Measurements from ENCODE around the gene PIEZO2. TPM values are rescaled to one million over a fixed set of nuclear protein-coding genes. Genes with fewer than 3 reads are reported as not detected.
A peak's percentile ranks its signal among the peaks of the same experiment; 100 is the strongest.

PIEZO2 gene
- total RNA-seq, 1 experiment from 2014 or later = 5.5 TPM

DNA sequence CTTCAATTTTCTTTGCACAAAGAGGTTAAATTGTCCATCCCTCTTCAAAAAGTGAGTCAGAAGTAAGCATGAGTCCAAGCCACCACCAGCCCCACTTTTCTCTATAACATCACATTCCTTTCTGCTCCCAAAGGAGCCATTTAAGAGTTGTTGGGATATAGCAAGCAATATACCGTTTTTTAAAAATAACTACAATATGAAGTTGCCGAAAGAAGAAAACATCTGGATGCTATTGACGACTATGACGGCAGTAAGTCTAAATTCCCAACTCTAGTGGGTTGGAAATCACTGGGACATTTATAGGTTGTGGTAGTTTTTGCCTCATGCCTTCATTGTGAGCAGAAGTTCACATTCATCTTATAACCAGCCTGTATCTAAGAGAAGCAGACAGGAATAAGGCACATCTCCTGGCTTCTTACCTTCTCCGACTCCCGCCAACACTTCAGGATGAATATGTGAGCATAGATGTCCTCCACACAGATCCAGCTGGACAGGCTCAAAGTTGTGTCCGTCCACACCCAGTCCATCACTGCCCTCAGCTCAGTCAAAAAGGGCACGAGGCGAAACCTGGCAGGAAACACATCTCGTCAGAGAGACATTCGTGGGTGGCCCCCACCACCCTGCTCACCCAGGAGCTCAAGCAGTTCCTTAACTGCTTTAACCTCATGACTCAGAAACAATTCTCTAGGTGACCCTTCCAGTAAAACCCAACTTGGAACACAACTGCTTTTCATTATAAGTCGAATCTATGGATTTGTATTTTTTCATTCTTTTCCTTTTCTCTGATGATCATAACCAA lies 459.9 kb downstream of the PIEZO2 start:
- H3K4me3 ChIP-seq = no peak overlapping the region
- H3K27me3 ChIP-seq (replicated peaks) = no peaks in the 10 kb centered on the region
- peak; percentile 27 to 55 for DNase-seq (ENCODE audit: low read depth in 1 of 2, low spot score in 2 of 2)

DNA sequence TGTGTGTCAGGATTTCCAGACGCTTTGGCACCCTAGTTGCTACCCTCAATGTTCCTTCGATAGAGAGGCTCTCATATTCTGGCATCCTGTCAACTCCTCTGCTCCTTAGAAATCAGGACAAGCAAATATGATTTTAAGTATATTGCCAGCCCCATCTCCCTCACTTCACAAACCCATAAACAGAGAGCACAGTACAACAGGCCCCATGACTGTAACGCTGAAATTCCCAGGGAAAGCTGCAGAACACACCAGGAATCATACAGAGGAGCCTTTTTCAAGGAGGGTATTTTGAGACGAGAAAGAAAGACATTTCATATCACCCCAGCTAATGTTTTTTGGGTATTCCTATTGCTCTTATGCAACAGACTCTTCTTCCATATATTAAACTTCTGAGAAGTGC lies 460.6 kb downstream of the PIEZO2 start:
- DNase-seq (ENCODE audit: low read depth in 1 of 2, low spot score in 2 of 2) = no peak
- Histone ChIP-seq H3K27me3 (replicated peaks) (no peaks in the 10 kb centered on the region), H3K27ac (no peak overlapping the region), H3K4me1 (replicated peaks) (peaks cover 14% of the 10 kb centered on the region), H3K36me3 (no peaks in the 10 kb centered on the region), H3K9me3 (replicated peaks) (no peaks in the 10 kb centered on the region), H3K4me3 (no peak overlapping the region)

More for the DNA sequence above, 459.9 kb downstream of the PIEZO2 start:
- Histone ChIP-seq H3K9me3 (replicated peaks) (no peaks in the 10 kb centered on the region), H3K36me3 (no peaks in the 10 kb centered on the region), H3K27ac (peak overlapping the region; percentile 22; the same call in 1 of the 2 replicates), H3K4me1 (replicated peaks) (peaks cover 14% of the 10 kb centered on the region)

DNA sequence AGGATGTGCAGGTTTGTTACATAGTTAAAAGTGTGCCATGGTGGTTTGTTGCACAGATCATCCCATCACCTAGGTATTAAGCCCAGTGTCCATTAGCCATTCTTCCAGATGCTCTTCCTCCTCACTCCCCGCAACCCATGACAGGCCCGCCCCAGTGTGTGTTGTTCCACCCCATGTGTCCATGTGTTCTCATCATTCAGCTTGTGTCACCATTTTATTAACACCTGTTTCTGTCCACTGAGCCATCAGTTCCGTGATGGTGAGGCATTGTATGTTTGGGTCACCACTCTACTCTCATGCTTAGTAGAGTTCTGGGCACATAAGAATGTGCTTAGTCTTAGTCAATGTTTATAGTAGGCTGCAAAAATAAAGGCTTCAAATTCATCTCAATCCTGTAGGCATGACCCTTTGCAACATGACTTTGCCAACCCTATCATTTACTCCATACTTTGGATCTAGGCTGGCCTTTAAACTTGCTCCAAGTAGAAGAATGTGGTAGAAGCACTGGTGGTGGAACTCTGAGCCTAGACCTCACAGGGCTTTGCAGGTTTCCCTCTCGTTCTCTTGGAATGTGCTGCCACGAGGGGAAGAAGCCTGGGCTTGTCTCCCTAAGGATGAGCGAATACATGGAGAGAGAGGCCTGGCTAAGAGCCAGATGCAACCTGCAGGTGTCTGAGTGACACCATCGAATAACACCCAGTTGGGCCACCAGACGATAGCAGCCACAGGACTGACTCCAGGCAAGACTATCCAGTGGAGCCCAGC lies 462.0 kb downstream of the PIEZO2 start:
- H3K4me1 ChIP-seq (replicated peaks) = peaks cover 14% of the 10 kb centered on the region
- DNase-seq (ENCODE audit: low read depth in 1 of 2, low spot score in 2 of 2) = no peak

DNA sequence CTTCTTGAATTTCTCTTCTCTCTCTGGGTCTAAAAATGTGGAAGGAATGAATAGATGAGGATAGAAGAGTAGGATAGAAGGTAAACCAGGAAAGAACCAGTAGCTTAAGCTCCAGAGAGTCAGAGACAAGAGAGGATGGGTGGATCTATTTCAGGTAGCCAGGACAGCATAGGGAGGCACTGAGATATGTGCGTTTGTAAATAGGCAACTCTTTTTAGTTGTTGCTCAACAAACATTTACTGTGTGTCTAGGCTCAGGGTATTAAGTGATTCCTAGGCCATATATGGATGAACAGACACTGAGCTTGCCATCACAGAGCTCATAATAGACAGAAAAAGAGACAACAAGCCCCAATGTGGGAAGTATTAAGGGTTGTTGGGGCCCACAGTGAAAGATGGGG lies 463.1 kb downstream of the PIEZO2 start:
- Histone ChIP-seq H3K27me3 (replicated peaks) (no peaks in the 10 kb centered on the region), H3K36me3 (no peaks in the 10 kb centered on the region), H3K4me3 (no peak overlapping the region), H3K9me3 (replicated peaks) (no peaks in the 10 kb centered on the region), H3K4me1 (replicated peaks) (peaks cover 14% of the 10 kb centered on the region), H3K27ac (no peak overlapping the region)
- no peak for DNase-seq (ENCODE audit: low read depth in 1 of 2, low spot score in 2 of 2)

More for the DNA sequence above, 462.0 kb downstream of the PIEZO2 start:
- Histone ChIP-seq H3K27ac (no peak overlapping the region), H3K36me3 (no peaks in the 10 kb centered on the region), H3K27me3 (replicated peaks) (no peaks in the 10 kb centered on the region), H3K9me3 (replicated peaks) (no peaks in the 10 kb centered on the region), H3K4me3 (no peak overlapping the region)

DNA sequence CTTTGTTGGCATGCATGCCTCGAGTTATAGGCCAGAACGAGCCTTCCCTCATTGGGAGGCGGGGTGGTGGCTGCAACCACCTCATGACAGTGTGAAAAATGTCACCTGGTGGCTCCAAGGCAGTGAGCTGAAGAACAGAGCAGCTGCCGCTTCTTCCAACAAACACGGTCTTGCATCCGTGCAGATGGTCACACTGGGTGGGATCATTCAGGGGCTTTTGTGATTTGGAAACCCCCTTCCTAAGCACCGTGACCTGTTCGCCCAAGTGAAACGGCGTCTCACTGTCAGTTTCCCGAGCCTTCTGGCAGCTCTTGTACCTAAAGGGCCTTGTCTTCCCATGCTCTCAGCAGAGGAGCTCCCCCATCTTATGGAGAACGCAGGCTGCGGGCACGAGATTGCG lies 463.9 kb downstream of the PIEZO2 start:
- no peak overlapping the region for H3K27ac ChIP-seq
- no peak for DNase-seq (ENCODE audit: low read depth in 1 of 2, low spot score in 2 of 2)

DNA sequence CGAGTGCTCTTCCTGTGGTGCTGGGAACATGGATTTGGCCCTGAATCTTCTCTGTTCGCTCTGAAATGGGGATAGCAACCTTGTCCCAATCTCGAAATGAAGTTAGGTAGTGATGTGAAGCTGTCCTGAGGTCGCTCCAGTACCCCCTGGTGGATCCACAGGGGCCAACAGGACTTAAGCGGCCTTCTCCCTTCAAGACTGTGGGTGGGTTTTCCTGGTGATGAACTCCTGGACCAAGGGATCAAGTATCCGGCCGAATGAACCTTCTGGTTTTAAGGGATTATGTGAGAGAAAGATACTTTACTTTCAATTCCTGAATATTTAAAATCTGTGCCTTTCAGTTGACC lies 467.0 kb downstream of the PIEZO2 start:
- no peak for DNase-seq (ENCODE audit: low read depth in 1 of 2, low spot score in 2 of 2)
- no peaks in the 10 kb centered on the region for H3K36me3 ChIP-seq
- H3K4me1 ChIP-seq (replicated peaks) = no peaks in the 10 kb centered on the region; the same call in 1 of the 2 replicates
- H3K4me3 ChIP-seq = no peak overlapping the region
- H3K27me3 ChIP-seq (replicated peaks) = no peaks in the 10 kb centered on the region
- H3K9me3 ChIP-seq (replicated peaks) = no peaks in the 10 kb centered on the region
- no peak overlapping the region for H3K27ac ChIP-seq

More for the DNA sequence above, 463.9 kb downstream of the PIEZO2 start:
- no peaks in the 10 kb centered on the region for H3K27me3 ChIP-seq (replicated peaks)
- H3K4me3 ChIP-seq = no peak overlapping the region
- H3K36me3 ChIP-seq = no peaks in the 10 kb centered on the region
- H3K9me3 ChIP-seq (replicated peaks) = no peaks in the 10 kb centered on the region
- H3K4me1 ChIP-seq (replicated peaks) = peaks cover 14% of the 10 kb centered on the region

DNA sequence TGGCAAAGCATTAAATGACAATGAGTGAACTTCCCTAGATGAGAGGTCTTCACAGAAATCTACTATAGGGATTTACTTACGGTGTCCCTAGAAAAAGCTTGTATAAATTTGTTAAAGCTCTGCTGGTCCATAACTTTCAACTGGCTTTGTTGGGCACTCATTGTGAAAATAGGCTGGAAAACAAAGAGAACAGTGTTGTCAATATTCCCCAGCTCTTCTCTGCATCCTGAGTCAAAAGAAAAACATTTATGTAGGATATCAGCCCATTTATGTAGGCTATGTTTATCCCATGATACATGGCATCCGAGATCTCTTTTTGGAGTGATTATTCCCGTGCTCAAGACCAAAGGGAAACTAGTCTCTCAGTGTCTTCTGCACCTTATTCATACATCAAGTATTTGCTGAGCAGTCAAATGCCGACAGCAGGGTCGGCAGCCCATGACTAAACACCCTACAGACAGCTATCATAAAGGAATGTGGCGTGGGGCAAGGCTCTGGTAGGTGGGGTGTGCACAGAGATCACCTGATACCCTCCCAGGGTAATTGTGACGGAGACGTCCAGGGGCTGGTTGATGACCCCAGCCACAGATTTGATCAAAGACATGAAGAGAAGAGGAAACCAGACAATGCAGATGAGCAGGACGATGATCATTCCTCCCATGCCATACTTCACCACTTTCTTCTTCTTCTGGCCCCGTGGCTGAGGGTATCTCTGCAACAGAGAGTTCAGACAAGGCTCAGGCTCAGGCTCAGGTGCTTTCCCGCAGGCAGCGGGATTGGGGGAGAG lies 467.6 kb downstream of the PIEZO2 start:
- Histone ChIP-seq H3K4me1 (replicated peaks) (no peaks in the 10 kb centered on the region; the same call in 1 of the 2 replicates), H3K27ac (no peak overlapping the region), H3K4me3 (no peak overlapping the region), H3K9me3 (replicated peaks) (no peaks in the 10 kb centered on the region), H3K27me3 (replicated peaks) (no peaks in the 10 kb centered on the region), H3K36me3 (no peaks in the 10 kb centered on the region)
- DNase-seq (ENCODE audit: low read depth in 1 of 2, low spot score in 2 of 2) = no peak

DNA sequence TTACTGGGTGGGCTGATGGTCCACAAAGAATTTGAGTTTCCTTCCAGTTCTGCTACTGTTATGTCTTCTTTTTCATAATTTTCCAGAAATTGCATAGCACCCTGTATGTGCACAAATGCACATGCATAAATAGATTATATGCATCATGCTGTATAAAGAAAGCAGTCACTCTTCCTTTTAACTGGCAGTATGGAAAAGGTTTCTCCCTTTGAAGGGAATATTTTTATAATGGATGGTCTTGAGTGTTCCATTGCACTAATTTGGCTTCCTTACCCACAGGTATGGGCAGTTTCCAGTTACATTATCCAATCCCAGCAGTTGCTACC lies 469.1 kb downstream of the PIEZO2 start:
- Histone ChIP-seq H3K36me3 (no peaks in the 10 kb centered on the region), H3K4me3 (no peak overlapping the region), H3K27ac (no peak overlapping the region), H3K27me3 (replicated peaks) (no peaks in the 10 kb centered on the region), H3K4me1 (replicated peaks) (no peaks in the 10 kb centered on the region; the same call in 1 of the 2 replicates), H3K9me3 (replicated peaks) (no peaks in the 10 kb centered on the region)
- DNase-seq (ENCODE audit: low read depth in 1 of 2, low spot score in 2 of 2) = no peak

DNA sequence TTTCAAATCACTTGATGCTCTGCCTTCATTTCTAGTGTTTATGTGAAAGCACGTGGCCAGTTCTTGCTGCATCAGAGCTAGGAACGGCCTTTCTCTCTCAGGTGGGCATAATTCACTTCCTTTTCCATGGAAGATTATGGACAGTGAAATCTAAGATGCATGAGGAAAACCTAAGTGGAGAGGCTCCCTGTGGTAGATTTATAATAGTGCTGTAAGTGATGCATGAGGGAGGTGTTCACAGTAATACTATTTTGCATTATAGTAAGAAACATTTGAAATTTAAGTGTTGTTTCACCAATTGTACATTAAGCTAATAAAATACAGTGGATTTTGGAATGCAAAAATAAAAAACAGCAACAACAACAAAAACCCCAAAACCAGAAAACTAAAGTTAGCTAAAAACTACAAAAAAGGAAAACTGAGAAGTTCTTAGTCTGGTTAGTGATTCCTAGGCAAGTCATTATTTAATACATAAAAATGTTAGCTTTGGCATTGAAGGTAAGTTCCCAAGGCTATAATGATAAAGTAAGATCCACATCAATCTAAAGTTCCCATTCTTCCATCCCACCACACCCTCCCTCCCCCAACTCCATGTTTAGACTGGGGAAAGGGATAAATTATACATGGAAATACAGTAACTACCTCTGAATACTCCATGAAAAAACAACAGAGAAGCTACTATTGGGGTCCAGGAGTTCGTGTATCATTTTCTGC lies 469.7 kb downstream of the PIEZO2 start:
- Histone ChIP-seq H3K36me3 (no peaks in the 10 kb centered on the region), H3K27ac (no peak overlapping the region), H3K4me1 (replicated peaks) (no peaks in the 10 kb centered on the region; the same call in 1 of the 2 replicates), H3K27me3 (replicated peaks) (no peaks in the 10 kb centered on the region), H3K4me3 (no peak overlapping the region), H3K9me3 (replicated peaks) (no peaks in the 10 kb centered on the region)
- no peak for DNase-seq (ENCODE audit: low read depth in 1 of 2, low spot score in 2 of 2)

DNA sequence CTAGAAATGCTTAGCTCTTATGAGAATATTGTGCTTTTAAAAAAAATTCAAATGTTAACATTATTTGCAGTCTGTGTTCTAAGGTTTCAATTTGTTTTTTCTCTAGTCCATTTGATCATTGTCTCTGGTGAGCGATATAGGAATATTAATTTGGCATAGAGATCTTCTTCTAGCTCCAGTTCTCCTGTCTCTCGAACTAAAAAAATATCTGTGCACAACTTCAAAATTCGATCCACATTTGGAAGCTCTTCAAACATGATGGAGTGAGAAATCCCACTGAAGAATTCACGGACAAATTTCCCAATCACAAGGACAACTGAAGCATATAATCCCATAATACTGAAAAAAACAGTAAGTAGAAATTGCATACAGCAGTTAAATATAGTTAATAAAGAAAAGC lies 477.9 kb downstream of the PIEZO2 start:
- Histone ChIP-seq H3K27me3 (replicated peaks) (peaks cover 4% of the 10 kb centered on the region; the same call in 1 of the 2 replicates), H3K27ac (no peak overlapping the region), H3K9me3 (replicated peaks) (no peaks in the 10 kb centered on the region), H3K36me3 (no peaks in the 10 kb centered on the region), H3K4me1 (replicated peaks) (no peaks in the 10 kb centered on the region), H3K4me3 (no peak overlapping the region)
- DNase-seq (ENCODE audit: low read depth in 1 of 2, low spot score in 2 of 2) = no peak

DNA sequence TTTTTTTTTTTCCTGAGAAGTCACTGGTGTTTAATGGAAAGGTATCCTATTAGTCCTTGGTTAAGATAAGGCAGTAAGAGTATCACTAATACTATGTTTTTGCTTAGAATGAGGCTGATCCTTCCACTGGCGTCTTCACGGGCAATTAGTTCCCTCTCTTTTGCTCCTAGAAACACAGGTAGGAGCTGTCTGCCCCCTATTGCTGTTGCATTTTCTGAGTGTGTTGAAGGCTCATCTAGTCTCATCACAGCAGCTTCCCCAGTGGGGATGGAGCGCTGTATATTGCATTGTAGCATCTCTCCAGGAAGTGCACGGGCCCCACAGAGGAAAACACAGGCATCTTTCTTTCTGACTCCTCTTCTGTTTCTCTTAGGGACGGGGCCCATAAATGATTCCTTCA lies 478.5 kb downstream of the PIEZO2 start:
- peaks cover 4% of the 10 kb centered on the region; the same call in 1 of the 2 replicates for H3K27me3 ChIP-seq (replicated peaks)
- no peak overlapping the region for H3K27ac ChIP-seq
- no peaks in the 10 kb centered on the region for H3K4me1 ChIP-seq (replicated peaks)
- H3K9me3 ChIP-seq (replicated peaks) = no peaks in the 10 kb centered on the region
- H3K36me3 ChIP-seq = no peaks in the 10 kb centered on the region
- DNase-seq (ENCODE audit: low read depth in 1 of 2, low spot score in 2 of 2) = no peak
- H3K4me3 ChIP-seq = no peak overlapping the region

DNA sequence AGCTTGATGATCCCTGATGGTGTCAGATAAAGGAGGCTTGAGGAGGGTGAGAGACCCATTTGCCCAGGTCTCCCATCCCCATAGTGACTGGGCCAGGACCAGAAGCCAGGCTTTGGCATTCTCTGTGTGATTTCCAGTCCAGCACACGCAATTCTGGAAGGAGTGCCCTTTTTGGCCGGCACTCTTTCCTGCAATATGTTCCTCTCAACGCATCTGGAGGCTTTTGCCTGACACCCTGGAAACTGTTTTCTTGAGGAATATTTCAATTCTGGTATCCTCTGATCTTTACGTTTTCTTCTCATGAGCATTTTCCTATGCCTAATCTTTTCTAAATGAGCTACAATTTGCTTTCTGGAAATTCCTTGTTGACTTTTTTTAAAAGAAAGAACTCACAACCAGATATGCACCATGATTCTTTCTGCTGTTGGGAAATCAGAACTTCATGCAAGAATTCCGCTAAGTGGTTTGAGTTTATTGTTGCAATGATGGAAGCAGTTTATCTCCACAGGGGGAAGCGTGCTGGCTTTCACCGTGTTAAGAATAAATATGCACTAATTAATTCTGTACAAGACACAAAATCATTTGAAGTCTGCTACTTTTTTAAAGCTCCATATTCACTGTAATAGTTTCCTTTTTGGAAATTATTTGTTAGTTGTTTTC lies 479.8 kb downstream of the PIEZO2 start:
- DNase-seq (ENCODE audit: low read depth in 1 of 2, low spot score in 2 of 2) = no peak
- no peaks in the 10 kb centered on the region for H3K9me3 ChIP-seq (replicated peaks)
- peaks cover 4% of the 10 kb centered on the region; the same call in 1 of the 2 replicates for H3K27me3 ChIP-seq (replicated peaks)
- no peaks in the 10 kb centered on the region for H3K4me1 ChIP-seq (replicated peaks)
- no peak overlapping the region for H3K4me3 ChIP-seq
- no peak overlapping the region for H3K27ac ChIP-seq
- no peaks in the 10 kb centered on the region for H3K36me3 ChIP-seq

DNA sequence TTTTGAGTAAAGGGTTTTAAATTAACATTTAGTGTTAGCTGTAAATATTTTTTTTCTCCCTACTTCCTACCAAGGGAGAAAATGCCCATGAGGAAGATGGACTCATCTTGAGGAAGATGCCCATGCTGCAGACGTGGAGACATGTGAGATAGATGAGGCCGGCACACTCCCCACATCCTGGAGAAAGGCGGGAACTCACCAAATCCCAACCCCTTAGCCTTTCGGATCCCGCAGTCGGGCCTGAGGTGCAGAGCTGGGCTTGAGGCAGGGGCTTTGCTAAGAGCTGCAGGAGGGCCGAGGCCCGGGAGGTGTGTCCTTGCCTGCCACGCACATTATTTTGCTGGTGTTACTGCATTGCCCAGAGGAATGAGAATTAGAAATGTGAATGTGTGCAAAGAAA lies 485.6 kb downstream of the PIEZO2 start:
- no peaks in the 10 kb centered on the region for H3K4me1 ChIP-seq (replicated peaks)
- no peaks in the 10 kb centered on the region for H3K27me3 ChIP-seq (replicated peaks)
- no peak overlapping the region for H3K4me3 ChIP-seq
- H3K27ac ChIP-seq = no peak overlapping the region
- no peaks in the 10 kb centered on the region for H3K36me3 ChIP-seq
- no peak for DNase-seq (ENCODE audit: low read depth in 1 of 2, low spot score in 2 of 2)
- H3K9me3 ChIP-seq (replicated peaks) = no peaks in the 10 kb centered on the region
